Transverse colon (tissue), 4 donors: ENCODE measurements around the gene PAX7. TPM values are rescaled to one million over a fixed set of nuclear protein-coding genes. Genes with fewer than 3 reads are reported as not detected.
"Not testable (repeated sequence)": the region's sequence is repeated elsewhere in the genome, so short reads cannot be mapped to it uniquely, and the experiment has no call there.

Experiments
- DNase-seq: peaks from one replicate; pipeline ENCODE4 v3.0.0-alpha.2; 2019
- H3K27ac ChIP-seq, 4 donors: fragments of 200-600 bp; sonication (generic); 2 replicates each; pipeline ENCODE4 v1.5.1; 2016 to 2018; ENCODE audit warnings: inconsistent platforms in 4 of 4
- H3K27me3 ChIP-seq: fragments of 200-600 bp; sonication (generic); 2 replicates; pipeline ENCODE4 v1.5.1; 2017; ENCODE audit warnings: inconsistent platforms
- H3K36me3 ChIP-seq, 4 donors: fragments of 200-600 bp; sonication (generic); 2 replicates each; pipeline ENCODE4 v1.5.1; 2017 to 2019; ENCODE audit warnings: inconsistent platforms in 4 of 4
- H3K4me1 ChIP-seq, 4 donors: fragments of 200-600 bp; sonication (generic); 2 replicates each; pipeline ENCODE4 v1.5.1; 2017 to 2020; ENCODE audit warnings: inconsistent platforms in 4 of 4
- H3K4me3 ChIP-seq, 4 donors: fragments of 200-600 bp; sonication (generic); 1 replicate in 1 of 4; 2 replicates in 3 of 4; pipeline versions ENCODE4 v1.5.1 to v1.6.1; 2017 to 2019; ENCODE audit warnings: inconsistent platforms in 4 of 4
- H3K9me3 ChIP-seq, 2 donors: fragments of 200-600 bp; sonication (generic); 2 replicates each; pipeline ENCODE4 v1.5.1; 2017 to 2019; ENCODE audit warnings: inconsistent platforms in 2 of 2
- CTCF ChIP-seq, 5 experiments: fragments of 200-600 bp in 3 of 5; fragments of 450-650 bp in 2 of 5; sonication (generic) in 3 of 5; IDR thresholded peaks; 1 replicate in 2 of 5; 2 replicates in 3 of 5; pipeline ENCODE4 v1.5.1; 2016 to 2017; ENCODE audit warnings: antibody characterized with exemption in 5 of 5, inconsistent platforms in 3 of 5, mild to moderate bottlenecking in 2 of 5, moderate library complexity in 1 of 5
- EP300 ChIP-seq: sonication (generic); formaldehyde crosslinking; IDR thresholded peaks from one replicate; pipeline ENCODE4 v1.6.1; 2017; ENCODE audit warnings: antibody characterized with exemption, low read depth
- POLR2A ChIP-seq: fragments of 450-650 bp; IDR thresholded peaks from one replicate; pipeline ENCODE4 v1.6.1; 2016; ENCODE audit warnings: antibody characterized with exemption, mild to moderate bottlenecking, moderate library complexity
- POLR2AphosphoS5 ChIP-seq, 3 donors: sonication (generic); formaldehyde crosslinking; IDR thresholded peaks; one replicate each; pipeline ENCODE4 v1.6.1; 2016; ENCODE audit warnings: antibody characterized with exemption in 3 of 3
- WGBS, 2 donors: methylation state at CpG; one replicate each; pipeline ENCODE4 v1.1.5; 2018; ENCODE audit warnings: low coverage in 1 of 2; 5-methylcytosine and 5-hydroxymethylcytosine counted together
- in situ Hi-C, 4 donors: fragments of 200-750 bp; cut with MboI; loops; one replicate each; pipeline versions ENCODE4 v1.15.0 to v1.15.1; 2017; ENCODE audit warnings: low sequenced_read_pairs in 3 of 4, low pct_ligation_motif_present in 1 of 4, low pct_unique_long_range_greater_than_20kb in 1 of 4
- intact Hi-C: fragments of 100-400 bp; cut with DNase I; formaldehyde crosslinking; loops from one replicate; pipeline ENCODE4 v1.15.1; 2023; ENCODE audit warnings: low total_unique reads
- total RNA-seq, 4 donors: library from RNA; depleted of rRNA; stranded (reverse); fragments of >200 nt; gene quantifications; one replicate each; pipeline ENCODE4 v1.1.0, GENCODE V29; 2016

PAX7 gene
- total RNA-seq, 4 donors from 2014 or later, result not detected

- 60 to 71% methylated on average over 1 to 15 of the region's 15 CpGs for WGBS, 2 donors
- intact Hi-C loops (no loop called here), in situ Hi-C loops (no loop called here)
- Histone ChIP-seq H3K27me3 (peaks cover 20% of the 10 kb centered on the region), H3K4me3 (no peak overlapping the region), H3K27ac (no peak overlapping the region), H3K36me3 (no peaks in the 10 kb centered on the region), H3K4me1 (no peaks in the 10 kb centered on the region), H3K9me3 (no peaks in the 10 kb centered on the region)
- no peak for DNase-seq
- TF ChIP-seq EP300 (no peak), POLR2A (no peak), POLR2AphosphoS5 (IDR thresholded peaks at IDR 0.05) (no peak), CTCF (IDR thresholded peaks at IDR 0.05) (no peak)
Observed at GRCh38 chr1:18739897-18740296, 109.3 kb downstream of the PAX7 start.

- WGBS, 2 donors, result 62 to 88% methylated on average over 1 of the region's 1 CpG
- Histone ChIP-seq H3K36me3 (no peaks in the 10 kb centered on the region), H3K9me3 (no peaks in the 10 kb centered on the region), H3K4me3 (no peak overlapping the region), H3K4me1 (no peaks in the 10 kb centered on the region), H3K27ac (no peak overlapping the region), H3K27me3 (peaks cover 22% of the 10 kb centered on the region)
- intact Hi-C loops, result no loop called here
- TF ChIP-seq POLR2A, result no peak
- TF ChIP-seq POLR2AphosphoS5 (IDR thresholded peaks at IDR 0.05), result no peak
- TF ChIP-seq EP300, result no peak
- no peak for TF ChIP-seq CTCF (IDR thresholded peaks at IDR 0.05)
- in situ Hi-C loops, result no loop called here
- no peak for DNase-seq
Observed at GRCh38 chr1:18740617-18741016, 110.0 kb downstream of the PAX7 start.

GRCh38 chr1:18743233-18743632 is 112.6 kb downstream of the PAX7 start:
- in situ Hi-C loops, result no loop called here
- Histone ChIP-seq H3K4me1 (no peaks in the 10 kb centered on the region), H3K27ac (no peak overlapping the region), H3K27me3 (peaks cover 26% of the 10 kb centered on the region), H3K9me3 (no peaks in the 10 kb centered on the region), H3K4me3 (no peak overlapping the region), H3K36me3 (no peaks in the 10 kb centered on the region)
- WGBS, 2 donors, result 51% methylated on average over 7 of the region's 7 CpGs; no CpG with 5 or more reads in 1 of the 2 donors
- DNase-seq, result no peak
- TF ChIP-seq EP300 (no peak), POLR2A (no peak), POLR2AphosphoS5 (IDR thresholded peaks at IDR 0.05) (no peak), CTCF (IDR thresholded peaks at IDR 0.05) (no peak)
- intact Hi-C loops, result no loop called here

GRCh38 chr1:18744381-18744780 is 113.7 kb downstream of the PAX7 start:
- DNase-seq, in situ Hi-C loops: not testable (repeated sequence)
- 76 to 82% methylated on average over 1 of the region's 1 CpG for WGBS, 2 donors

GRCh38 chr1:18746981-18747380 is 116.3 kb downstream of the PAX7 start:
- no peak for DNase-seq
- intact Hi-C loops, result no loop called here
- TF ChIP-seq EP300 (no peak), POLR2A (no peak), POLR2AphosphoS5 (IDR thresholded peaks at IDR 0.05) (no peak)
- Histone ChIP-seq H3K27me3 (peaks cover 39% of the 10 kb centered on the region), H3K4me3 (no peak overlapping the region), H3K27ac (no peak overlapping the region), H3K36me3 (no peaks in the 10 kb centered on the region), H3K9me3 (no peaks in the 10 kb centered on the region), H3K4me1 (peaks cover 0 to 6% (median 0%) of the 10 kb centered on the region in 4 donors)
- WGBS, 2 donors, result 76% methylated on average over 5 of the region's 5 CpGs; no CpG with 5 or more reads in 1 of the 2 donors
- in situ Hi-C loops, result no loop called here

More at GRCh38 chr1:18744381-18744780, 113.7 kb downstream of the PAX7 start:
- H3K9me3 ChIP-seq, H3K27ac ChIP-seq, H3K4me1 ChIP-seq, H3K4me3 ChIP-seq, H3K36me3 ChIP-seq, intact Hi-C loops: not testable (repeated sequence)
- H3K27me3 ChIP-seq, result peaks cover 31% of the 10 kb centered on the region
